MCF 10A (cell line): ENCODE data around the gene MSI2. TPM values are rescaled to one million over a fixed set of nuclear protein-coding genes. Genes with fewer than 3 reads are reported as not detected.

Experiments used
- BruUV-seq: library from RNA; stranded (reverse); fragments of 400-500 nt; replicated peaks from 2 replicates; lab custom pipeline; 2021; lab: Mats Ljungman, UMichigan
- CTCF ChIA-PET: fragments of 300-600 bp; sonication (Branson Sonifier 250); formaldehyde crosslinking; extraction: SDS; loops from one replicate; lab custom pipeline; 2021; ENCODE audit warnings: antibody characterized with exemption, inconsistent platforms; lab: Yijun Ruan, JAX
- POLR2A ChIA-PET: fragments of 300-600, 350-650 bp; sonication (Branson Sonifier 250); formaldehyde crosslinking; extraction: SDS; loops from one replicate; lab custom pipeline; 2020; ENCODE audit warnings: antibody characterized with exemption, inconsistent platforms; lab: Yijun Ruan, JAX
- DNase-seq: peaks from one replicate; pipeline ENCODE4 v3.0.0-alpha.2; 2018; ENCODE audit not compliant: unreplicated experiment
- H3K27ac Mint-ChIP-seq: one replicate; pipeline ENCODE4 v1.8.0; 2022; ENCODE audit warnings: mild to moderate bottlenecking, low read depth, mixed read lengths; ENCODE audit not compliant: unreplicated experiment
- H3K27me3 Mint-ChIP-seq: one replicate; pipeline ENCODE4 v1.8.0; 2022; ENCODE audit warnings: mixed read lengths; ENCODE audit not compliant: insufficient read depth, unreplicated experiment
- H3K36me3 Mint-ChIP-seq: one replicate; pipeline ENCODE4 v1.8.0; 2022; ENCODE audit warnings: mild to moderate bottlenecking, moderate library complexity, mixed read lengths; ENCODE audit not compliant: insufficient read depth, unreplicated experiment
- H3K4me1 Mint-ChIP-seq: one replicate; pipeline ENCODE4 v1.8.0; 2022; ENCODE audit warnings: mixed read lengths; ENCODE audit not compliant: insufficient read depth, unreplicated experiment
- H3K4me3 Mint-ChIP-seq: one replicate; pipeline ENCODE4 v1.8.0; 2022; ENCODE audit warnings: mild to moderate bottlenecking, moderate library complexity, mixed read lengths; ENCODE audit not compliant: unreplicated experiment
- H3K9me3 Mint-ChIP-seq: one replicate; pipeline ENCODE4 v1.8.0; 2022; ENCODE audit warnings: mixed read lengths; ENCODE audit not compliant: unreplicated experiment
- CTCF ChIP-seq: fragments of 200-600 bp; IDR thresholded peaks from one replicate; pipeline ENCODE4 v1.8.0; 2022; ENCODE audit warnings: antibody characterized with exemption, mild to moderate bottlenecking; ENCODE audit not compliant: unreplicated experiment
- intact Hi-C: fragments of 100-400 bp; cut with micrococcal nuclease; formaldehyde crosslinking; loops from 2 replicates; pipeline ENCODE4 v1.14.1; 2022
- total RNA-seq: library from RNA; stranded (reverse); gene quantifications from 2 replicates; pipeline ENCODE4 v1.2.3, GENCODE V29; 2022

MSI2 gene
- total RNA-seq, 1 experiment from 2014 or later = 60.6 TPM

- Mint-ChIP-seq H3K27me3 (no peaks in the 10 kb centered on the region), H3K4me1 (peaks cover 4% of the 10 kb centered on the region), H3K9me3 (no peaks in the 10 kb centered on the region), H3K36me3 (peaks cover 51% of the 10 kb centered on the region), H3K27ac (no peak overlapping the region), H3K4me3 (no peak overlapping the region)
- DNase-seq = no peak
- intact Hi-C loops = no loop called here
- TF ChIP-seq CTCF = no peak
- ChIA-PET CTCF (no interaction called here), POLR2A (no interaction called here)
- BruUV-seq = no TSS peak
Observed at GRCh38 chr17:57349541-57350247, 93.4 kb downstream of the MSI2 start.

GRCh38 chr17:57350266-57350665 is 93.9 kb downstream of the MSI2 start:
- H3K27ac Mint-ChIP-seq = no peak overlapping the region
- intact Hi-C loops = no loop called here
- CTCF ChIA-PET = no interaction called here
- H3K9me3 Mint-ChIP-seq = no peaks in the 10 kb centered on the region
- H3K4me3 Mint-ChIP-seq = no peak overlapping the region
- no peak for TF ChIP-seq CTCF
- POLR2A ChIA-PET = no interaction called here
- H3K36me3 Mint-ChIP-seq = peaks cover 51% of the 10 kb centered on the region
- BruUV-seq = no TSS peak
- DNase-seq = no peak
- H3K27me3 Mint-ChIP-seq = no peaks in the 10 kb centered on the region
- H3K4me1 Mint-ChIP-seq = peaks cover 5% of the 10 kb centered on the region

- Mint-ChIP-seq H3K36me3 (peaks cover 47% of the 10 kb centered on the region), H3K27ac (no peak overlapping the region)
- no TSS peak for BruUV-seq
Observed at GRCh38 chr17:57352665-57353175, 96.4 kb downstream of the MSI2 start.

More at GRCh38 chr17:57352665-57353175, 96.4 kb downstream of the MSI2 start:
- Mint-ChIP-seq H3K27me3 (no peaks in the 10 kb centered on the region), H3K9me3 (no peaks in the 10 kb centered on the region), H3K4me3 (no peak overlapping the region), H3K4me1 (peaks cover 5% of the 10 kb centered on the region)
- ChIA-PET CTCF (interaction anchor here (0.6 to 0.7 kb wide), 2 partner anchors 209 to 237 kb away, joined by 3 read pairs; no protein-coding TSS in a partner anchor), POLR2A (interaction anchor here (0.5 kb wide), 1 partner anchor 234 kb away, joined by 3 read pairs; no protein-coding TSS in a partner anchor)
- no peak for TF ChIP-seq CTCF
- no peak for DNase-seq
- intact Hi-C loops = no loop called here
